HL-60 (cell line): Measurements from ENCODE around the gene PRPF6.
A peak's percentile ranks its signal among the peaks of the same experiment; 100 is the strongest.
"Not testable (repeated sequence)": the region's sequence is repeated elsewhere in the genome, so short reads cannot be mapped to it uniquely, and the experiment has no call there.

ENCODE experiments used
- DNase-seq, 2 experiments: peaks; one replicate each; pipeline ENCODE4 v3.0.0-alpha.2; 2010 to 2020; ENCODE audit warnings: low read depth in 1 of 2, low spot score in 1 of 2
- H3K27ac ChIP-seq: fragments of 250-450 bp; sonication (Bioruptor Pico); replicated peaks from 2 replicates; pipeline ENCODE4 v1.5.1; 2020; ENCODE audit warnings: mild to moderate bottlenecking, moderate library complexity
- H3K27me3 ChIP-seq: fragments of 250-450 bp; sonication (Bioruptor Pico); 2 replicates; pipeline ENCODE4 v1.5.1; 2021; ENCODE audit warnings: mild to moderate bottlenecking, moderate library complexity; ENCODE audit not compliant: insufficient read depth, poor library complexity, severe bottlenecking
- H3K4me3 ChIP-seq: replicated peaks from 2 replicates; pipeline ENCODE4 v1.5.1; 2011; ENCODE audit warnings: mild to moderate bottlenecking, control low read depth, low read length; ENCODE audit not compliant: insufficient read depth
- GABPA ChIP-seq: IDR thresholded peaks from 2 replicates; pipeline ENCODE4 v1.6.1; 2012; ENCODE audit warnings: low read depth
- POLR2AphosphoS5 ChIP-seq: IDR thresholded peaks from 2 replicates; pipeline ENCODE4 v1.6.1; 2012; ENCODE audit warnings: low read depth
- SPI1 ChIP-seq: IDR thresholded peaks from 2 replicates; pipeline ENCODE4 v1.6.1; 2012; ENCODE audit warnings: low read depth, mild to moderate bottlenecking, borderline replicate concordance
- TF ChIP-seq, protein P1 (sequence below): IDR thresholded peaks from one replicate; pipeline ENCODE4 v1.5.1; 2011; ENCODE audit warnings: low read length, control low read depth, inconsistent platforms; ENCODE audit not compliant: insufficient read depth
- TF ChIP-seq, protein P2 (sequence below): IDR thresholded peaks from 2 replicates; pipeline ENCODE4 v1.6.1; 2012; ENCODE audit warnings: low read depth; ENCODE audit not compliant: insufficient replicate concordance

Gene PRPF6

DNA sequence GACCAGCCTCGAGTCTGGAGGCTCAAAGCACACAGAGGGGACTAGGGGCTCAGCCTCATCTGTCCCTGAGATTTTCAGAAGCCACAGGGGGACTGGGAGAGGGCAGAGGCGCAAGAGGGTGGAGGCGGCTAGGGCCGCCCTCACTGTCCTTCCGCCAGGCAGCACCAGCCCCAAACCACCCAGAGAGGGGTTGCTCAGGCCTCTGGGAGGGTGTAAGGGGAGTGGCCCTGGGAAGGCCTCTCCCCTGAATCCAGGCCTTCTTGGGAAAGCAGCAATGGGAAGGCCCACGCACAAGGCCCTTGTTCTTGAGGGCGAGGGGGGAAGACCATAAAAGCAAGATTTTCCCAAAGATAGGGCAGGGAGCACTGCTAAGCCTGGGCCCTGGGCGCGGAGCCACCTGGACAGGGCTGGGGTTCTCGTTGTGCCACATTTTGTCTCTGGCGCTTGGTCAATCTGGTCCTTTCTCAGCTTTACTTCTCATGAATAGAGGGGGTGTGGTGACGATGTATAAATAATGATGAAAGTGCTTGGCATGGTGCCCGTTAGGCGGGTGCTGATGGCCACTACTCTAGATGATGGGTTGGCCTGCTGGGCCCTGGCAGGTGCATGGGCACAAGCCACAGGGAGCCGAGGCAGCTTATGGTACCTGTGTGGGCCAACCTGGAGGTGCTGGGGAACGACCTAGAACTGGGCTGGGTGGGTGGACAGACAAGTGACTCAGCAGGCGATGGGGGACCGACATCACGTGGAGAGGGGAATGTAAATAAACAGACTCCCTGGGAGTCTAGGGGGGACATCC is 6.3 kb upstream of the PRPF6 start:
- DNase-seq, result no peak
- no peak overlapping the region for H3K27ac ChIP-seq
- H3K4me3 ChIP-seq, result no peak overlapping the region
- no peaks in the 10 kb centered on the region for H3K27me3 ChIP-seq
- TF ChIP-seq SPI1 (no peak), GABPA (no peak), POLR2AphosphoS5 (no peak)
- TF ChIP-seq, protein P1, sequence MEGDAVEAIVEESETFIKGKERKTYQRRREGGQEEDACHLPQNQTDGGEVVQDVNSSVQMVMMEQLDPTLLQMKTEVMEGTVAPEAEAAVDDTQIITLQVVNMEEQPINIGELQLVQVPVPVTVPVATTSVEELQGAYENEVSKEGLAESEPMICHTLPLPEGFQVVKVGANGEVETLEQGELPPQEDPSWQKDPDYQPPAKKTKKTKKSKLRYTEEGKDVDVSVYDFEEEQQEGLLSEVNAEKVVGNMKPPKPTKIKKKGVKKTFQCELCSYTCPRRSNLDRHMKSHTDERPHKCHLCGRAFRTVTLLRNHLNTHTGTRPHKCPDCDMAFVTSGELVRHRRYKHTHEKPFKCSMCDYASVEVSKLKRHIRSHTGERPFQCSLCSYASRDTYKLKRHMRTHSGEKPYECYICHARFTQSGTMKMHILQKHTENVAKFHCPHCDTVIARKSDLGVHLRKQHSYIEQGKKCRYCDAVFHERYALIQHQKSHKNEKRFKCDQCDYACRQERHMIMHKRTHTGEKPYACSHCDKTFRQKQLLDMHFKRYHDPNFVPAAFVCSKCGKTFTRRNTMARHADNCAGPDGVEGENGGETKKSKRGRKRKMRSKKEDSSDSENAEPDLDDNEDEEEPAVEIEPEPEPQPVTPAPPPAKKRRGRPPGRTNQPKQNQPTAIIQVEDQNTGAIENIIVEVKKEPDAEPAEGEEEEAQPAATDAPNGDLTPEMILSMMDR, result no peak
- TF ChIP-seq, protein P2, sequence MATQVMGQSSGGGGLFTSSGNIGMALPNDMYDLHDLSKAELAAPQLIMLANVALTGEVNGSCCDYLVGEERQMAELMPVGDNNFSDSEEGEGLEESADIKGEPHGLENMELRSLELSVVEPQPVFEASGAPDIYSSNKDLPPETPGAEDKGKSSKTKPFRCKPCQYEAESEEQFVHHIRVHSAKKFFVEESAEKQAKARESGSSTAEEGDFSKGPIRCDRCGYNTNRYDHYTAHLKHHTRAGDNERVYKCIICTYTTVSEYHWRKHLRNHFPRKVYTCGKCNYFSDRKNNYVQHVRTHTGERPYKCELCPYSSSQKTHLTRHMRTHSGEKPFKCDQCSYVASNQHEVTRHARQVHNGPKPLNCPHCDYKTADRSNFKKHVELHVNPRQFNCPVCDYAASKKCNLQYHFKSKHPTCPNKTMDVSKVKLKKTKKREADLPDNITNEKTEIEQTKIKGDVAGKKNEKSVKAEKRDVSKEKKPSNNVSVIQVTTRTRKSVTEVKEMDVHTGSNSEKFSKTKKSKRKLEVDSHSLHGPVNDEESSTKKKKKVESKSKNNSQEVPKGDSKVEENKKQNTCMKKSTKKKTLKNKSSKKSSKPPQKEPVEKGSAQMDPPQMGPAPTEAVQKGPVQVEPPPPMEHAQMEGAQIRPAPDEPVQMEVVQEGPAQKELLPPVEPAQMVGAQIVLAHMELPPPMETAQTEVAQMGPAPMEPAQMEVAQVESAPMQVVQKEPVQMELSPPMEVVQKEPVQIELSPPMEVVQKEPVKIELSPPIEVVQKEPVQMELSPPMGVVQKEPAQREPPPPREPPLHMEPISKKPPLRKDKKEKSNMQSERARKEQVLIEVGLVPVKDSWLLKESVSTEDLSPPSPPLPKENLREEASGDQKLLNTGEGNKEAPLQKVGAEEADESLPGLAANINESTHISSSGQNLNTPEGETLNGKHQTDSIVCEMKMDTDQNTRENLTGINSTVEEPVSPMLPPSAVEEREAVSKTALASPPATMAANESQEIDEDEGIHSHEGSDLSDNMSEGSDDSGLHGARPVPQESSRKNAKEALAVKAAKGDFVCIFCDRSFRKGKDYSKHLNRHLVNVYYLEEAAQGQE, result no peak

DNA sequence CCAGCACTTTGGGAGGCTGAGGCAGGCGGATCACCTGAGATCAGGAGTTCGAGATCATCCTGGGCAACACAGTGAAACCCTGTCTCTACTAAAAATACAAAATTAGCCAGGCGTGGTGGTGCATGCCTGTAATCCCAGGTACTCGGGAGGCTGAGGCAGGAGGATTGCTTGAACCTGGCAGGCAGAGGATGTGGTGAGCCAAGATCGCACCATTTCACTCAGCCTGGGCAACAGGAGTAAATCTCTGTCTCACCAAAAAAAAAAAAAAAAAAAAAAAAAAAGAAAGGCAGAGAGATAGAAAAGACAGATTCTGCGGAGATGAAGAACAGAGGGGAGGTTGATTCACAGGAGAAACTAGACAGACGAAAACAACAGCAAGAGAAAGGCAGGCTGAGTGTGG is 4.4 kb upstream of the PRPF6 start:
- not testable (repeated sequence) for H3K4me3 ChIP-seq, H3K27ac ChIP-seq, DNase-seq, H3K27me3 ChIP-seq

- H3K4me3 ChIP-seq, result peak overlapping the region; percentile 61
- DNase-seq, result no peak
- TF ChIP-seq SPI1 (no peak), GABPA (no peak), POLR2AphosphoS5 (no peak)
- TF ChIP-seq, protein P1, result no peak
- TF ChIP-seq, protein P2, result no peak
Measured at GRCh38 chr20:63976980-63977738, 3.8 kb upstream of the PRPF6 start.

DNA sequence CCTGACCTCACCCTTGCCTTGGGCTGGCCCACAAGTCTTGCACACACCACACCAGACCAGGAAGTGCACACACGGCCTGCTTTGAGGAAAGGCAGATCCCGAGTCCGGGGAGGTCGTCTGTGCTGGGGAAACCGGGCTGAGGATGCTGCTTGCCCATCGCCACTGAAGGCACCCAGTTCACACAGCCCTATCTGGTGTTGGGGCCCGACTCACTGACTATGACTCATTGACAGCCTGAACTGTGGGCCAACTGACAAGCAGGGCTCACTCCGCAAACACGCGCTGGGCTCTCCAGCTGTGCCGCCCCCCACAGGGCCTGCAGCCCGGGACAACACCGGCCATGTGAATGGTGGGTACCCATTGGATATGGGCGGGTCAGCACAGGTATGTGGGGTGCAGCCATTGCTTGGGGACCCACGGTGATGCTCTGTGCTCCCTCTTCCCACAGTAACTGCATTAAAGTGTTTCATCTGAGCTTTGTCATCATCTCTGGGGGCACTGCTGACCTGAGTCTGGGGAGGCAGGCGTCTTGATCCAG is 3.1 kb upstream of the PRPF6 start:
- TF ChIP-seq, protein P2, result no peak
- TF ChIP-seq SPI1 (no peak), GABPA (no peak), POLR2AphosphoS5 (no peak)
- TF ChIP-seq, protein P1, result no peak
- peak; percentile 69 to 73 for DNase-seq
- H3K27ac ChIP-seq, result peak overlapping the region; percentile 89
- H3K27me3 ChIP-seq, result no peaks in the 10 kb centered on the region
- H3K4me3 ChIP-seq, result peak overlapping the region; percentile 61

More at GRCh38 chr20:63976980-63977738, 3.8 kb upstream of the PRPF6 start:
- no peaks in the 10 kb centered on the region for H3K27me3 ChIP-seq
- peak overlapping the region; percentile 89 for H3K27ac ChIP-seq
